Activated gamma-delta T cell (primary cell): ENCODE measurements around the gene MAGEA12.
"Not testable (repeated sequence)": the region's sequence is repeated elsewhere in the genome, so short reads cannot be mapped to it uniquely, and the experiment has no call there.

Experiments used
- DNase-seq: peaks from one replicate; lab custom pipeline; 2025; lab: John Stamatoyannopoulos, UW
- total RNA-seq, 2 donors: gene quantifications; one replicate each; lab custom pipeline; 2026; lab: John Stamatoyannopoulos, UW

MAGEA12 gene, protein sequence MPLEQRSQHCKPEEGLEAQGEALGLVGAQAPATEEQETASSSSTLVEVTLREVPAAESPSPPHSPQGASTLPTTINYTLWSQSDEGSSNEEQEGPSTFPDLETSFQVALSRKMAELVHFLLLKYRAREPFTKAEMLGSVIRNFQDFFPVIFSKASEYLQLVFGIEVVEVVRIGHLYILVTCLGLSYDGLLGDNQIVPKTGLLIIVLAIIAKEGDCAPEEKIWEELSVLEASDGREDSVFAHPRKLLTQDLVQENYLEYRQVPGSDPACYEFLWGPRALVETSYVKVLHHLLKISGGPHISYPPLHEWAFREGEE
- total RNA-seq = 0 reads per million in 2 donors

DNA sequence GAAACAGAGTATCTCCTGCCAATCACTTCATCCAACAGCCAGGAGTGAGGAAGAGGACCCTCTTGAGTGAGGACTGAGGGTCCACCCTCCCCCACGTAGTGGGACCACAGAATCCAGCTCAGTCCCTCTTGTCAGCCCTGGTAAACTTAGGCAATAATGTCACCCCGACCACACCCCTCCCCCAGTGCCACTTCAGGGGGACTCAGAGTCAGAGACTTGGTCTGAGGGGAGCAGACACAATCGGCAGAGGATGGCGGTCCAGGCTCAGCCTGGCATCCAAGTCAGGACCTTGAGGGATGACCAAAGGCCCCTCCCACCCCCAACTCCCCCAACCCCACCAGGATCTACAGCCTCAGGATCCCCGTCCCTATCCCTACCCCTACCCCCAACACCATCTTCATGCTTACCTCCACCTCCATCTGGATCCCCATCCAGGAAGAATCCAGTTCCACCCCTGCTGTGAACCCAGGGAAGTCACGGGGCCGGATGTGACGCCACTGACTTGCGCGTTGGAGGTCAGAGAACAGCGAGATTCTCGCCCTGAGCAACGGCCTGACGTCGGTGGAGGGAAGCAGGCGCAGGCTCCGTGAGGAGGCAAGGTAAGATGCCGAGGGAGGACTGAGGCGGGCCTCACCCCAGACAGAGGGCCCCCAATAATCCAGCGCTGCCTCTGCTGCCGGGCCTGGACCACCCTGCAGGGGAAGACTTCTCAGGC lies at the start of gene MAGEA12, which contains the start of gene CSAG1:
Gene MAGEA12 (plus strand): TSS at position 497 of the 715 bp plus-strand sequence. CDS start 2,405 bp downstream, outside the sequence.
Gene CSAG1 (minus strand): TSS at position 461 of the 715 bp plus-strand sequence. CDS start 1,261 bp downstream, outside the sequence.
- DNase-seq = no peak

- DNase-seq = not testable (repeated sequence)
Observed at GRCh38 chrX:152697952-152698931, 35.3 kb upstream of the MAGEA12 start, which contains the start of gene MAGEA3. Gene MAGEA3, plus strand, starts transcription at chrX:152698794. Its CDS starts 2,039 bp downstream, at chrX:152700833.

DNA sequence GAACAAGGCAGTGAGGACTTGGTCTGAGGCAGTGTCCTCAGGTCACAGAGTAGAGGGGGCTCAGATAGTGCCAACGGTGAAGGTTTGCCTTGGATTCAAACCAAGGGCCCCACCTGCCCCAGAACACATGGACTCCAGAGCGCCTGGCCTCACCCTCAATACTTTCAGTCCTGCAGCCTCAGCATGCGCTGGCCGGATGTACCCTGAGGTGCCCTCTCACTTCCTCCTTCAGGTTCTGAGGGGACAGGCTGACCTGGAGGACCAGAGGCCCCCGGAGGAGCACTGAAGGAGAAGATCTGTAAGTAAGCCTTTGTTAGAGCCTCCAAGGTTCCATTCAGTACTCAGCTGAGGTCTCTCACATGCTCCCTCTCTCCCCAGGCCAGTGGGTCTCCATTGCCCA lies 33.2 kb upstream of the MAGEA12 start:
- DNase-seq = not testable (repeated sequence)

DNA sequence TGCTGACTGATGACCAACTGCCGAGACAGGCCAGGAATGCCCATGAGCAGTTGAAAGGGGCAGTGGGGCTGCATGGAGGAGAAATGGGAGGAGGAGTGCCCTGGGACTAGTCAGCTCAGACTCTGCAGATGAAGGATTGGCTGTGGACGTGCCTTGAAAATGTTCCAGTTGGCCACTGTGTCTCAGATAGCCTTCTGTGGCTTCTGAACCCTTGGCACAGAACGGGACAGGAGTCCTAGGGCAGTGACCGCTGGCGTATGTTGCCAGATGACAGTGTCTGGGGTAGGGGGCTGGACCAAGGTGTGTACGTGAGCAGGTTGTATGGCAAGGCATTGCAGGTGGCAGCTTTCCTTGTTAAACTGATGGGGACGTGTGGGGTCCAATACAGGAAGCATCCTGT lies 27.1 kb upstream of the MAGEA12 start:
- not testable (repeated sequence) for DNase-seq

GRCh38 chrX:152709173-152709572 lies 24.4 kb upstream of the MAGEA12 start, which contains the start of gene CSAG2:
Gene CSAG2, minus strand, starts transcription at chrX:152709273. Its CDS starts 161 bp downstream, at chrX:152709112.
- not testable (repeated sequence) for DNase-seq

GRCh38 chrX:152713195-152713594 lies 20.4 kb upstream of the MAGEA12 start:
- DNase-seq = not testable (repeated sequence)

GRCh38 chrX:152713815-152714787 lies 19.5 kb upstream of the MAGEA12 start, which contains the start of gene MAGEA2B:
Gene MAGEA2B, plus strand, starts transcription at chrX:152714628. Its CDS starts 2,479 bp downstream, at chrX:152717107.
- DNase-seq = not testable (repeated sequence)

- DNase-seq = no peak
Observed at GRCh38 chrX:152725409-152725808, 8.1 kb upstream of the MAGEA12 start.

GRCh38 chrX:152734143-152734858 lies 744 bp downstream of the MAGEA12 start:
- not testable (repeated sequence) for DNase-seq

- no peak for DNase-seq
Observed at GRCh38 chrX:152735101-152735500, 1.5 kb downstream of the MAGEA12 start.

- DNase-seq = no peak
Observed at GRCh38 chrX:152735860-152736511, 2.4 kb downstream of the MAGEA12 start.

DNA sequence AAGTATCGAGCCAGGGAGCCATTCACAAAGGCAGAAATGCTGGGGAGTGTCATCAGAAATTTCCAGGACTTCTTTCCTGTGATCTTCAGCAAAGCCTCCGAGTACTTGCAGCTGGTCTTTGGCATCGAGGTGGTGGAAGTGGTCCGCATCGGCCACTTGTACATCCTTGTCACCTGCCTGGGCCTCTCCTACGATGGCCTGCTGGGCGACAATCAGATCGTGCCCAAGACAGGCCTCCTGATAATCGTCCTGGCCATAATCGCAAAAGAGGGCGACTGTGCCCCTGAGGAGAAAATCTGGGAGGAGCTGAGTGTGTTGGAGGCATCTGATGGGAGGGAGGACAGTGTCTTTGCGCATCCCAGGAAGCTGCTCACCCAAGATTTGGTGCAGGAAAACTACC lies 3.0 kb downstream of the MAGEA12 start:
- DNase-seq = not testable (repeated sequence)

GRCh38 chrX:152738560-152738959 lies 5.0 kb downstream of the MAGEA12 start:
- no peak for DNase-seq

GRCh38 chrX:152753686-152754650 lies 20.4 kb downstream of the MAGEA12 start, which contains the start of gene MAGEA2:
Gene MAGEA2, minus strand, starts transcription at chrX:152753842. Its CDS starts 2,479 bp downstream, at chrX:152751363.
- not testable (repeated sequence) for DNase-seq

- not testable (repeated sequence) for DNase-seq
Observed at GRCh38 chrX:152754871-152755270, 21.3 kb downstream of the MAGEA12 start.

DNA sequence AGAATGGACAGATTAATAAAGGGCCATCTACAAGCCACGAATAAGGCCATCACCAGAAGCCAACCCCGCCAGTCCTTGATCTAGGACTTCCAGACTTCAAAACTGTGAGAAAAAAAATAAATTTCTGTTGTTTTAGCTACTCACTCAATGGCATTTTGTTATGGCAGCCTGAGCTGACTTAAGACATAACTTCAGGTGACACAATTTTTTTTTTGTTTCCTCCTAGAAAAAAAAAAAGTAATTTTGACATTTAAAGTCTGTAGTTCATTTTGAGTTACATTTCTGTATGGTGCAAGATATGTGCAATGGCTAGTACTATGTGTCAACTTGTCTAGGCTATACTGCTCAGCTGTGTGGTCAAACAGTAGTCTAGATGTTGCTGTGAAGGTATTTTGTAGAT lies 25.4 kb downstream of the MAGEA12 start, which contains the start of gene CSAG3:
Gene CSAG3 (plus strand): TSS at position 301 of the 400 bp plus-strand sequence.
- DNase-seq = not testable (repeated sequence)

DNA sequence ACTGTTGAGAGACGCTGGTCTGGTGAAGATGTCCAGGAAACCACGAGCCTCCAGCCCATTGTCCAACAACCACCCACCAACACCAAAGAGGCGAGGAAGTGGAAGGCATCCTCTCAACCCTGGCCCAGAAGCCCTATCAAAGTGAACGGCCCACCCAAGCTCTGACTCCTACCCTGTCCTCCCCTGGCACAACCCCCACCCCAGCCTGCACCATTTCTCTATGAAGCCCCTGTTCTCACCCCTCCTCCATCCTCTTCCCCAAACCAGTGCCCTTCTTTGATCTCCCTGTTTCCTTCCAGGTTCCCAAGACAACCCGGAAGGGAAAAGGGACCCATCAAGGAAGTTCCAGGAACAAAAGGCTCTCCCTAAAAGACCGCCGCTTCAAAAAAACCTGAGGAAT lies 26.0 kb downstream of the MAGEA12 start:
- DNase-seq = not testable (repeated sequence)
